ENCODE results near the gene BRAF. TPM values are rescaled to one million over a fixed set of nuclear protein-coding genes. Genes with fewer than 3 reads are reported as not detected.

The BRAF gene
- total RNA-seq, 2 donors from 2014 or later: 19.8 to 24.7 TPM

GRCh38 chr7:140870003-140870402 is 54.7 kb downstream of the BRAF start:
- Histone ChIP-seq H3K4me3 (no peak overlapping the region), H3K27ac (no peak overlapping the region)
- intact Hi-C loops (cut with DNase I): no loop called here

GRCh38 chr7:140869430-140869829 is 55.3 kb downstream of the BRAF start:
- DNase-seq: no peak
- H3K4me3 ChIP-seq: no peak overlapping the region
- H3K9me3 ChIP-seq: no peaks in the 10 kb centered on the region
- H3K9ac ChIP-seq (ENCODE audit: low read depth in 2 of 2, low read length in 2 of 2): no peak overlapping the region
- H3K27ac ChIP-seq: no peak overlapping the region
- intact Hi-C loops (cut with DNase I): no loop called here
- no peaks in the 10 kb centered on the region for H3K27me3 ChIP-seq
- no peaks in the 10 kb centered on the region for H3K4me1 ChIP-seq
- no peaks in the 10 kb centered on the region for H3K36me3 ChIP-seq
- no peak for TF ChIP-seq CTCF (IDR thresholded peaks at IDR 0.05)

More at GRCh38 chr7:140870003-140870402, 54.7 kb downstream of the BRAF start:
- no peak for DNase-seq
- Histone ChIP-seq H3K4me1 (no peaks in the 10 kb centered on the region), H3K9me3 (no peaks in the 10 kb centered on the region), H3K36me3 (no peaks in the 10 kb centered on the region), H3K27me3 (no peaks in the 10 kb centered on the region), H3K9ac (ENCODE audit: low read depth in 2 of 2, low read length in 2 of 2) (no peak overlapping the region)
- TF ChIP-seq CTCF (IDR thresholded peaks at IDR 0.05): no peak

GRCh38 chr7:140867467-140868462 is 57.0 kb downstream of the BRAF start:
- no peaks in the 10 kb centered on the region for H3K36me3 ChIP-seq
- intact Hi-C loops (cut with DNase I): no loop called here

GRCh38 chr7:140866926-140867325 is 57.8 kb downstream of the BRAF start:
- Histone ChIP-seq H3K36me3 (no peaks in the 10 kb centered on the region), H3K27ac (no peak overlapping the region), H3K4me3 (no peak overlapping the region), H3K4me1 (no peaks in the 10 kb centered on the region), H3K9me3 (no peaks in the 10 kb centered on the region), H3K27me3 (no peaks in the 10 kb centered on the region), H3K9ac (ENCODE audit: low read depth in 2 of 2, low read length in 2 of 2) (no peak overlapping the region)
- intact Hi-C loops (cut with DNase I): no loop called here
- no peak for DNase-seq
- no peak for TF ChIP-seq CTCF (IDR thresholded peaks at IDR 0.05)

More at GRCh38 chr7:140867467-140868462, 57.0 kb downstream of the BRAF start:
- no peak overlapping the region for H3K9ac ChIP-seq (ENCODE audit: low read depth in 2 of 2, low read length in 2 of 2)
- TF ChIP-seq CTCF (IDR thresholded peaks at IDR 0.05): no peak
- no peak for DNase-seq
- no peaks in the 10 kb centered on the region for H3K27me3 ChIP-seq
- no peak overlapping the region for H3K4me3 ChIP-seq
- H3K9me3 ChIP-seq: no peaks in the 10 kb centered on the region
- no peaks in the 10 kb centered on the region for H3K4me1 ChIP-seq
- H3K27ac ChIP-seq: no peak overlapping the region

GRCh38 chr7:140864732-140865131 is 60.0 kb downstream of the BRAF start:
- Histone ChIP-seq H3K9me3 (no peaks in the 10 kb centered on the region), H3K27me3 (no peaks in the 10 kb centered on the region), H3K4me1 (no peaks in the 10 kb centered on the region), H3K9ac (ENCODE audit: low read depth in 2 of 2, low read length in 2 of 2) (no peak overlapping the region), H3K27ac (no peak overlapping the region), H3K36me3 (no peaks in the 10 kb centered on the region), H3K4me3 (no peak overlapping the region)
- intact Hi-C loops (cut with DNase I): no loop called here
- no peak for TF ChIP-seq CTCF (IDR thresholded peaks at IDR 0.05)
- DNase-seq: no peak
